ENCODE data around the gene DSEL. TPM values are rescaled to one million over a fixed set of nuclear protein-coding genes. Genes with fewer than 3 reads are reported as not detected.

DSEL gene
- polyA plus RNA-seq, 3 donors = 0.03 to 0.05 TPM; not detected in 1

DNA sequence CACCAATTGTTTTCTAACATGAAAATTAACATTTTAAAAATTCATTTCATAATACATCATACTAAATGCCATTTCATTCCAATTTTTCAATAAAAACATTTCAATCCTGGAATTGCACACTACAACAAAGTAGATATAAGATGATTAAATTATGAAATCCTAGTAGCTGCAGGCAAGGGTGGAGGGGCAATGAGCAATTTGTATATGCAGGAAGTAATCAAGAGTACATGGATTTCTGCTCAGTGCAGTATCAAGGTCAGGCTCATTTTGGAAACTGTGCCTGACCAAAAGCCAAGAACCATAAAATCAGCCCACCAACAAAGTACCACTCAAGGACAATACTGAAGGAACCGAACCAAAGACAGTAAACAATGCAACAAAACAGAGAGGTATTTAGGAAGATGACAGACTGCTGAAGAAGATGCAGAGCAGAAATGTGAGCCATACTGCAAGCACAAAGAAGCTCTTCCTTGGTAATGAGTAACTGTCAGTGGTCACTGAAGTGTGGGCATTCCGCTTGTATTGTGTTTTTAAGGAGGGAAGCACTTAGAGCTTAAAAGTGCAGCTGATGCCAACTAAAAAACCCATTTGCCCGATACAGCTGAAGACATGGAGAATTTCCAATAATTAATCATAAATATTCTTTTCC is 34.5 kb upstream of the DSEL start:
- Mint-ChIP-seq H3K27ac (no peak overlapping the region), H3K9me3 (peaks cover 0 to 2% (median 0%) of the 10 kb centered on the region in 7 donors), H3K27me3 (ENCODE audit: low read depth in 3 of 3) (peaks cover 0 to 5% (median 3%) of the 10 kb centered on the region in 3 donors), H3K36me3 (no peaks in the 10 kb centered on the region), H3K4me3 (no peak overlapping the region), H3K4me1 (no peaks in the 10 kb centered on the region)
- H3K27ac ChIP-seq (ENCODE audit: low read depth in 1 of 2, low read length in 2 of 2) = no peak overlapping the region
- H3K36me3 ChIP-seq (replicated peaks in 1 of 2; ENCODE audit: control insufficient read depth in 1 of 2, insufficient read depth in 2 of 2, low read length in 2 of 2) = no peaks in the 10 kb centered on the region
- H3K27me3 ChIP-seq (ENCODE audit: control insufficient read depth in 2 of 2, insufficient read depth in 2 of 2, low read length in 2 of 2) = no peaks in the 10 kb centered on the region
- no peak overlapping the region for H2AFZ ChIP-seq (ENCODE audit: insufficient read depth, low read depth, low read length, poor library complexity, severe bottlenecking)
- no peak for DNase-seq
- H3K79me2 ChIP-seq (ENCODE audit: insufficient read depth, low read length) = no peaks in the 10 kb centered on the region
- intact Hi-C loops (cut with micrococcal nuclease) = no loop called here
- no peak overlapping the region for H3K9ac ChIP-seq (ENCODE audit: insufficient read depth, low read length, poor library complexity, severe bottlenecking)
- H3K4me3 ChIP-seq (replicated peaks in 1 of 3; ENCODE audit: low read depth in 2 of 3, low read length in 3 of 3) = no peak overlapping the region
- TF ChIP-seq, protein P1, sequence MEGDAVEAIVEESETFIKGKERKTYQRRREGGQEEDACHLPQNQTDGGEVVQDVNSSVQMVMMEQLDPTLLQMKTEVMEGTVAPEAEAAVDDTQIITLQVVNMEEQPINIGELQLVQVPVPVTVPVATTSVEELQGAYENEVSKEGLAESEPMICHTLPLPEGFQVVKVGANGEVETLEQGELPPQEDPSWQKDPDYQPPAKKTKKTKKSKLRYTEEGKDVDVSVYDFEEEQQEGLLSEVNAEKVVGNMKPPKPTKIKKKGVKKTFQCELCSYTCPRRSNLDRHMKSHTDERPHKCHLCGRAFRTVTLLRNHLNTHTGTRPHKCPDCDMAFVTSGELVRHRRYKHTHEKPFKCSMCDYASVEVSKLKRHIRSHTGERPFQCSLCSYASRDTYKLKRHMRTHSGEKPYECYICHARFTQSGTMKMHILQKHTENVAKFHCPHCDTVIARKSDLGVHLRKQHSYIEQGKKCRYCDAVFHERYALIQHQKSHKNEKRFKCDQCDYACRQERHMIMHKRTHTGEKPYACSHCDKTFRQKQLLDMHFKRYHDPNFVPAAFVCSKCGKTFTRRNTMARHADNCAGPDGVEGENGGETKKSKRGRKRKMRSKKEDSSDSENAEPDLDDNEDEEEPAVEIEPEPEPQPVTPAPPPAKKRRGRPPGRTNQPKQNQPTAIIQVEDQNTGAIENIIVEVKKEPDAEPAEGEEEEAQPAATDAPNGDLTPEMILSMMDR (IDR thresholded peaks at IDR 0.05) = no peak
- no peaks in the 10 kb centered on the region for H4K20me1 ChIP-seq (ENCODE audit: insufficient read depth, low read length)
- no CpG with 5 or more reads among the region's 3 CpGs for WGBS (ENCODE audit: insufficient coverage)
- no peak overlapping the region for H3K4me2 ChIP-seq (replicated peaks; ENCODE audit: extremely low read depth, low read length, poor library complexity, severe bottlenecking)
- H3K4me1 ChIP-seq (ENCODE audit: control insufficient read depth in 1 of 2, insufficient read depth in 2 of 2, low read length in 2 of 2) = no peaks in the 10 kb centered on the region
- H3K9me3 ChIP-seq (replicated peaks in 1 of 2; ENCODE audit: control insufficient read depth in 1 of 2, insufficient read depth in 1 of 2, low read length in 2 of 2) = no peaks in the 10 kb centered on the region

DNA sequence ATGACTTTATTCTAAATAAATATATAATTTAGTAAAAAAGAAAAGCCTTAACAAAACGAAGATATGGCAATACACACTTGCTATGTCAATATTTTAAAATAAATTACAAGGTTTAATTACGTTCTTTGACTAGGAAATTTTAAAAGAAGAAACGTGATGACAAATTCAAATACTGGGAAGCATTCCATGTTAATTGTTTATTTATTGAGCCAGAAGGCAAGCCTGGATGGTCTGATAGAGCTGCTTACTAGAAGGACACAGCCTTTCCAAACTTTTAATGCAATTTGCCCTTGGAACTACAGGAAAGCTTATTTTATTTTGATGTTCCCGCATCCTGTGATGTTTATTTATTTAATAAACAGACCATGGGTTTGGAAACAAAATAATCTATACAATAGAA is 33.4 kb upstream of the DSEL start:
- no peak overlapping the region for H3K27ac ChIP-seq (ENCODE audit: low read depth in 1 of 2, low read length in 2 of 2)
- intact Hi-C loops (cut with micrococcal nuclease) = no loop called here
- H3K36me3 ChIP-seq (replicated peaks in 1 of 2; ENCODE audit: control insufficient read depth in 1 of 2, insufficient read depth in 2 of 2, low read length in 2 of 2) = no peaks in the 10 kb centered on the region

More for the DNA sequence above, 33.4 kb upstream of the DSEL start:
- no peaks in the 10 kb centered on the region for H3K4me1 ChIP-seq (ENCODE audit: control insufficient read depth in 1 of 2, insufficient read depth in 2 of 2, low read length in 2 of 2)
- H3K4me2 ChIP-seq (replicated peaks; ENCODE audit: extremely low read depth, low read length, poor library complexity, severe bottlenecking) = no peak overlapping the region
- no peaks in the 10 kb centered on the region for H3K27me3 ChIP-seq (ENCODE audit: control insufficient read depth in 2 of 2, insufficient read depth in 2 of 2, low read length in 2 of 2)
- no peaks in the 10 kb centered on the region for H3K9me3 ChIP-seq (replicated peaks in 1 of 2; ENCODE audit: control insufficient read depth in 1 of 2, insufficient read depth in 1 of 2, low read length in 2 of 2)
- Mint-ChIP-seq H3K27me3 (ENCODE audit: low read depth in 3 of 3) (peaks cover 0 to 5% (median 3%) of the 10 kb centered on the region in 3 donors), H3K36me3 (no peaks in the 10 kb centered on the region), H3K4me1 (no peaks in the 10 kb centered on the region), H3K27ac (no peak overlapping the region), H3K9me3 (no peaks in the 10 kb centered on the region), H3K4me3 (no peak overlapping the region)
- 94% methylated on average over 2 of the region's 4 CpGs for WGBS (ENCODE audit: insufficient coverage)
- no peak overlapping the region for H3K9ac ChIP-seq (ENCODE audit: insufficient read depth, low read length, poor library complexity, severe bottlenecking)
- H4K20me1 ChIP-seq (ENCODE audit: insufficient read depth, low read length) = no peaks in the 10 kb centered on the region
- TF ChIP-seq, protein P1 (IDR thresholded peaks at IDR 0.05) = no peak
- H3K79me2 ChIP-seq (ENCODE audit: insufficient read depth, low read length) = no peaks in the 10 kb centered on the region
- H3K4me3 ChIP-seq (replicated peaks in 1 of 3; ENCODE audit: low read depth in 2 of 3, low read length in 3 of 3) = no peak overlapping the region
- DNase-seq = no peak
- H2AFZ ChIP-seq (ENCODE audit: insufficient read depth, low read depth, low read length, poor library complexity, severe bottlenecking) = no peak overlapping the region
